Measurements from ENCODE around the gene PCDHGA5.

DNA sequence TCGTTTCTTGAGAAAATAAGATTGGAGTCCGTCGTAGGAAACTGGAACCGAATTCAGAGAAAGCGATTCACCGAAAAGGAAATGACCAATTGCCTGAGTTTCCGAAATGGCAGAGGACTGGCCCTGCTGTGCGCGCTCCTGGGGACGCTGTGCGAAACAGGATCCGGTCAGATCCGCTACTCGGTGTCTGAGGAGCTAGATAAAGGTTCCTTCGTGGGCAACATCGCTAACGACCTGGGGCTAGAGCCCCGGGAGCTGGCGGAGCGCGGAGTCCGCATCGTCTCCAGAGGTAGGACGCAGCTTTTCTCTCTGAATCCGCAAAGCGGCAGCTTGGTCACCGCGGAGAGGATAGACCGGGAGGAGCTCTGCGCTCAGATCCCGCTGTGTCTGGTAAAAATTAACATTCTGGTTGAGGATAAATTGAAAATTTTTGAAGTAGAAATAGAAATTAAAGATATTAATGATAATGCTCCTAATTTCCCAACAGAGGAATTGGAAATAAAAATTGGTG, 20.0 kb upstream of the PCDHGA5 start:
- TF ChIP-seq SUZ12 (IDR thresholded peaks at IDR 0.05; ENCODE audit: extremely low read depth, insufficient read depth, insufficient read length) = no peak
- TF ChIP-seq YY1 (IDR thresholded peaks at IDR 0.05; ENCODE audit: insufficient read depth, insufficient read length) = no peak
- no peak for TF ChIP-seq ZNF274 (IDR thresholded peaks at IDR 0.05; ENCODE audit: low read depth, low read length)
